B cell (primary cell): ENCODE measurements around the gene KPNA2. TPM values are rescaled to one million over a fixed set of nuclear protein-coding genes. Genes with fewer than 3 reads are reported as not detected.

ENCODE experiments used
- ATAC-seq: fragments of 200-7000 bp; cut with Tn5 transposase; one replicate; pipeline ENCODE4 v1.10.0; 2021; ENCODE audit warnings: low read depth, mild to moderate bottlenecking, moderate number of reproducible peaks, moderate library complexity
- CTCF ChIA-PET: fragments of 350-600 bp; sonication (Branson Sonifier 250); formaldehyde crosslinking; loops from one replicate; lab custom pipeline; 2021; ENCODE audit warnings: antibody characterized with exemption, inconsistent platforms; lab: Charles Lee
- POLR2A ChIA-PET: fragments of 350-600 bp; sonication (Branson Sonifier 250); formaldehyde crosslinking; loops from one replicate; lab custom pipeline; 2021; ENCODE audit warnings: antibody characterized with exemption; lab: Charles Lee
- DNase-seq: peaks from one replicate; pipeline ENCODE4 v3.0.0; 2013
- H2AFZ ChIP-seq: 2 replicates; pipeline ENCODE4 v1.6.1; 2012; ENCODE audit warnings: mild to moderate bottlenecking, low read depth, low read length; ENCODE audit not compliant: insufficient read depth, poor library complexity, severe bottlenecking
- H3K27ac ChIP-seq, 2 donors: 1 replicate in 1 of 2; 2 replicates in 1 of 2; pipeline ENCODE4 v1.5.1; 2012 to 2013; ENCODE audit warnings: low read length in 2 of 2, mild to moderate bottlenecking in 2 of 2, moderate library complexity in 1 of 2
- H3K27me3 ChIP-seq, 4 experiments: fragments of 200-600 bp in 1 of 4; sonication (generic) in 1 of 4; replicated peaks in 1 of 4; 1 replicate in 2 of 4; 2 replicates in 2 of 4; pipeline versions ENCODE4 v1.6.1 to v1.7.0; 2013 to 2016; ENCODE audit warnings: low read length in 3 of 4, mild to moderate bottlenecking in 2 of 4, mixed read lengths in 1 of 4, moderate library complexity in 1 of 4; ENCODE audit not compliant: insufficient read depth in 4 of 4, control insufficient read depth in 3 of 4; ENCODE audit errors: control extremely low read depth in 1 of 4
- H3K36me3 ChIP-seq, 2 experiments: replicated peaks in 1 of 2; 1 replicate in 1 of 2; 2 replicates in 1 of 2; pipeline versions ENCODE4 v1.6.1 to v1.7.1; 2013; ENCODE audit warnings: low read length in 1 of 2; ENCODE audit not compliant: insufficient read depth in 2 of 2, control insufficient read depth in 1 of 2; ENCODE audit errors: control extremely low read depth in 1 of 2, extremely low read depth in 1 of 2
- H3K4me1 ChIP-seq, 2 donors: fragments of 200-600 bp in 1 of 2; sonication (generic) in 1 of 2; 1 replicate in 1 of 2; 2 replicates in 1 of 2; pipeline versions ENCODE4 v1.5.1 to v1.6.1; 2013 to 2017; ENCODE audit warnings: low read length in 2 of 2; ENCODE audit not compliant: control insufficient read depth in 2 of 2, insufficient read depth in 2 of 2
- H3K4me2 ChIP-seq: replicated peaks from 2 replicates; pipeline ENCODE3; 2012; ENCODE audit warnings: mild to moderate bottlenecking, low read depth, low read length; ENCODE audit not compliant: poor library complexity, severe bottlenecking
- H3K4me3 ChIP-seq, 5 experiments: fragments of 200-600 bp in 1 of 5; sonication (generic) in 1 of 5; 1 replicate in 3 of 5; 2 replicates in 2 of 5; pipeline versions ENCODE4 v1.5.1 to v1.7.0; 2011 to 2016; ENCODE audit warnings: low read length in 4 of 5, mild to moderate bottlenecking in 4 of 5, low read depth in 2 of 5, control low read depth in 1 of 5, moderate library complexity in 1 of 5; ENCODE audit not compliant: insufficient read depth in 1 of 5; ENCODE audit errors: control extremely low read depth in 1 of 5, extremely low read depth in 1 of 5
- H3K79me2 ChIP-seq: fragments of 200-600 bp; sonication (generic); one replicate; pipeline ENCODE4 v1.6.0; 2016; ENCODE audit warnings: low read length; ENCODE audit not compliant: control insufficient read depth, insufficient read depth
- H3K9ac ChIP-seq: fragments of 200-600 bp; sonication (generic); 2 replicates; pipeline ENCODE4 v1.6.1; 2017; ENCODE audit warnings: mild to moderate bottlenecking, low read length, moderate library complexity
- H3K9me3 ChIP-seq, 3 donors: one replicate each; pipeline versions ENCODE4 v1.6.1 to v1.7.1; 2013; ENCODE audit warnings: low read length in 2 of 3; ENCODE audit not compliant: control insufficient read depth in 2 of 3, insufficient read depth in 1 of 3; ENCODE audit errors: control extremely low read depth in 1 of 3
- H4K20me1 ChIP-seq: 2 replicates; pipeline ENCODE4 v1.6.0; 2012; ENCODE audit warnings: mild to moderate bottlenecking, low read length; ENCODE audit not compliant: insufficient read depth, control insufficient read depth, poor library complexity, severe bottlenecking
- H3K27ac Mint-ChIP-seq: one replicate; pipeline ENCODE4 v1.8.0; 2021; ENCODE audit warnings: mixed read lengths
- H3K27me3 Mint-ChIP-seq: one replicate; pipeline ENCODE4 v1.8.0; 2021; ENCODE audit warnings: mixed read lengths
- H3K4me1 Mint-ChIP-seq: one replicate; pipeline ENCODE4 v1.8.0; 2021; ENCODE audit warnings: mixed read lengths
- H3K4me3 Mint-ChIP-seq: one replicate; pipeline ENCODE4 v1.8.0; 2021; ENCODE audit warnings: mixed read lengths
- H3K9me3 Mint-ChIP-seq: one replicate; pipeline ENCODE4 v1.8.0; 2022; ENCODE audit warnings: mixed read lengths; ENCODE audit not compliant: insufficient read depth
- EZH2 ChIP-seq: IDR thresholded peaks from 2 replicates; pipeline ENCODE4 v1.6.1; 2012; ENCODE audit warnings: borderline replicate concordance, low read depth, mild to moderate bottlenecking, moderate library complexity, low read length; ENCODE audit not compliant: insufficient read depth, poor library complexity, severe bottlenecking
- WGBS: methylation state at CpG from one replicate; pipeline ENCODE4 v1.1.5; 2013; ENCODE audit warnings: missing lambda C conversion rate; ENCODE audit not compliant: insufficient coverage; 5-methylcytosine and 5-hydroxymethylcytosine counted together
- intact Hi-C: fragments of 100-400 bp; cut with micrococcal nuclease; formaldehyde crosslinking; loops from one replicate; pipeline ENCODE4 v1.10.0; 2022
- polyA plus RNA-seq: library from polyadenylated mRNA; depleted of rRNA; stranded (reverse); fragments of >200 nt; gene quantifications from 2 replicates; pipeline ENCODE4 v1.2.3, GENCODE V29; 2012
- total RNA-seq, 2 donors: library from RNA; stranded (reverse); fragments of 120-200 nt in 1 of 2; gene quantifications; 1 replicate in 1 of 2; 2 replicates in 1 of 2; pipeline versions ENCODE4 v1.2.3 to v1.2.4, GENCODE V29; 2013 to 2022
- TF ChIP-seq, protein P1 (sequence below): fragments of 200-600 bp; IDR thresholded peaks from one replicate; pipeline ENCODE4 v1.8.0; 2022; ENCODE audit warnings: antibody characterized with exemption, mild to moderate bottlenecking

KPNA2 gene
- total and polyA plus RNA-seq, 2 donors (not counting 1 experiment from before 2014, with no cell fraction given): 20.0 to 25.2 TPM

GRCh38 chr17:68004201-68004600 is 31.3 kb upstream of the KPNA2 start:
- no peak overlapping the region for H3K4me3 ChIP-seq
- Mint-ChIP-seq H3K4me3 (no peak overlapping the region), H3K9me3 (no peaks in the 10 kb centered on the region), H3K27ac (no peak overlapping the region), H3K4me1 (no peaks in the 10 kb centered on the region), H3K27me3 (no peaks in the 10 kb centered on the region)
- DNase-seq: no peak
- TF ChIP-seq, protein P1, sequence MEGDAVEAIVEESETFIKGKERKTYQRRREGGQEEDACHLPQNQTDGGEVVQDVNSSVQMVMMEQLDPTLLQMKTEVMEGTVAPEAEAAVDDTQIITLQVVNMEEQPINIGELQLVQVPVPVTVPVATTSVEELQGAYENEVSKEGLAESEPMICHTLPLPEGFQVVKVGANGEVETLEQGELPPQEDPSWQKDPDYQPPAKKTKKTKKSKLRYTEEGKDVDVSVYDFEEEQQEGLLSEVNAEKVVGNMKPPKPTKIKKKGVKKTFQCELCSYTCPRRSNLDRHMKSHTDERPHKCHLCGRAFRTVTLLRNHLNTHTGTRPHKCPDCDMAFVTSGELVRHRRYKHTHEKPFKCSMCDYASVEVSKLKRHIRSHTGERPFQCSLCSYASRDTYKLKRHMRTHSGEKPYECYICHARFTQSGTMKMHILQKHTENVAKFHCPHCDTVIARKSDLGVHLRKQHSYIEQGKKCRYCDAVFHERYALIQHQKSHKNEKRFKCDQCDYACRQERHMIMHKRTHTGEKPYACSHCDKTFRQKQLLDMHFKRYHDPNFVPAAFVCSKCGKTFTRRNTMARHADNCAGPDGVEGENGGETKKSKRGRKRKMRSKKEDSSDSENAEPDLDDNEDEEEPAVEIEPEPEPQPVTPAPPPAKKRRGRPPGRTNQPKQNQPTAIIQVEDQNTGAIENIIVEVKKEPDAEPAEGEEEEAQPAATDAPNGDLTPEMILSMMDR: no peak
- TF ChIP-seq EZH2: no peak
- POLR2A ChIA-PET: no interaction called here
- no CpG with 5 or more reads among the region's 3 CpGs for WGBS
- CTCF ChIA-PET: interaction anchor here (0.6 kb wide), 1 partner anchor 63 kb away, joined by 3 read pairs; no protein-coding TSS in a partner anchor
- H2AFZ ChIP-seq: no peak overlapping the region
- H3K79me2 ChIP-seq: no peaks in the 10 kb centered on the region
- no peak overlapping the region for H3K4me2 ChIP-seq
- H3K9me3 ChIP-seq: no peaks in the 10 kb centered on the region
- ATAC-seq: no peak
- no peaks in the 10 kb centered on the region for H3K4me1 ChIP-seq
- H4K20me1 ChIP-seq: no peaks in the 10 kb centered on the region
- no peak overlapping the region for H3K27ac ChIP-seq
- H3K27me3 ChIP-seq: no peaks in the 10 kb centered on the region
- intact Hi-C loops: no loop called here
- H3K9ac ChIP-seq: no peak overlapping the region
- no peaks in the 10 kb centered on the region for H3K36me3 ChIP-seq

DNA sequence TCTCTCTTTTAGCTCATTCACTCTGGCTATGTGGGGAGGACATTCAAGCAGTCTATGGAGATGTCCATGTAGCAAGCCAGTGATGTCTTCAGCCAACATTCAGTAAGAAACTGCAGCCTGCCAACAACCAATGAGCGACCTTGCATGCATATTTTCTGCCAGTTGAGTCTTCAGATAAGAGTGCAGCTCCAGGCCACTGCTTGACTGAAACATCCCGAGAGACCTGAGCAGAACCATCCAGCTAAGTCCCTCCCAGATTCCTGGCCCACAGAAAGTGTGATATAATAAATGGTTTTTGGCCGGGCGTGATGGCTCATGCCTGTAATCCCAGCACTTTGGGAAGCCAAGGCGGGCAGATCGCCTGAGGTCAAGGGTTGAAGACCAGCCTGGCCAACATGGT is 28.7 kb upstream of the KPNA2 start:
- ATAC-seq (no peak), DNase-seq (no peak)
- intact Hi-C loops: no loop called here
- Histone ChIP-seq H2AFZ (no peak overlapping the region), H3K9ac (no peak overlapping the region), H4K20me1 (no peaks in the 10 kb centered on the region), H3K36me3 (no peaks in the 10 kb centered on the region), H3K4me3 (no peak overlapping the region), H3K27me3 (peaks cover 0 to 3% (median 0%) of the 10 kb centered on the region in 4 experiments), H3K4me1 (peaks cover 5% of the 10 kb centered on the region in 2 donors), H3K27ac (no peak overlapping the region), H3K4me2 (no peak overlapping the region), H3K79me2 (no peaks in the 10 kb centered on the region), H3K9me3 (no peaks in the 10 kb centered on the region)
- TF ChIP-seq, protein P1: no peak
- no peak for TF ChIP-seq EZH2
- peaks cover 3% of the 10 kb centered on the region for H3K4me1 Mint-ChIP-seq
- H3K27ac Mint-ChIP-seq: no peak overlapping the region
- no peak overlapping the region for H3K4me3 Mint-ChIP-seq
- 95% methylated on average over 4 of the region's 6 CpGs for WGBS
- H3K27me3 Mint-ChIP-seq: no peaks in the 10 kb centered on the region
- CTCF ChIA-PET: interaction anchor here (1.4 kb wide), 1 partner anchor 10 kb away, joined by 5 read pairs; no protein-coding TSS in a partner anchor
- H3K9me3 Mint-ChIP-seq: no peaks in the 10 kb centered on the region
- POLR2A ChIA-PET: interaction anchor here (0.6 kb wide), 1 partner anchor 144 kb away, joined by 4 read pairs; no protein-coding TSS in a partner anchor
